Esophagus muscularis mucosa (tissue), 4 donors: ENCODE data around the gene MAST3. TPM values are rescaled to one million over a fixed set of nuclear protein-coding genes. Genes with fewer than 3 reads are reported as not detected.

Source experiments
- DNase-seq: peaks from one replicate; pipeline ENCODE4 v3.0.0-alpha.2; 2017; ENCODE audit errors: extremely low spot score
- H3K27ac ChIP-seq, 4 donors: fragments of 200-600 bp; sonication (generic); replicated peaks in 1 of 4; 1 replicate in 3 of 4; 2 replicates in 1 of 4; pipeline ENCODE4 v1.5.1; 2016 to 2019; ENCODE audit warnings: mild to moderate bottlenecking in 1 of 4
- H3K27me3 ChIP-seq, 4 donors: fragments of 200-600 bp; sonication (generic); one replicate each; pipeline versions ENCODE4 v1.5.1 to v1.6.0; 2016 to 2019
- H3K36me3 ChIP-seq, 4 donors: fragments of 200-600 bp; sonication (generic); one replicate each; pipeline ENCODE4 v1.5.1; 2016 to 2019
- H3K4me1 ChIP-seq, 4 donors: fragments of 200-600 bp; sonication (generic); one replicate each; pipeline ENCODE4 v1.5.1; 2016 to 2019
- H3K4me3 ChIP-seq, 4 donors: fragments of 200-600 bp; sonication (generic); 1 replicate in 2 of 4; 2 replicates in 2 of 4; pipeline ENCODE4 v1.5.1; 2016 to 2019; ENCODE audit warnings: mild to moderate bottlenecking in 4 of 4, moderate library complexity in 1 of 4
- H3K9me3 ChIP-seq, 4 donors: fragments of 200-600 bp; sonication (generic); 1 replicate in 3 of 4; 2 replicates in 1 of 4; pipeline ENCODE4 v1.5.1; 2016 to 2019
- CTCF ChIP-seq, 3 experiments: fragments of 200-600 bp in 2 of 3; fragments of 450-650 bp in 1 of 3; sonication (generic) in 2 of 3; IDR thresholded peaks; one replicate each; pipeline ENCODE4 v1.5.1; 2017 to 2019; ENCODE audit warnings: antibody characterized with exemption in 3 of 3, mild to moderate bottlenecking in 2 of 3, moderate library complexity in 1 of 3
- EP300 ChIP-seq: sonication (generic); formaldehyde crosslinking; IDR thresholded peaks from one replicate; pipeline ENCODE4 v1.6.1; 2017; ENCODE audit warnings: antibody characterized with exemption
- POLR2A ChIP-seq: fragments of 450-650 bp; IDR thresholded peaks from one replicate; pipeline ENCODE4 v1.6.1; 2017; ENCODE audit warnings: antibody characterized with exemption, moderate library complexity, mild to moderate bottlenecking, low read depth
- POLR2AphosphoS5 ChIP-seq, 2 donors: sonication (generic); formaldehyde crosslinking; IDR thresholded peaks; one replicate each; pipeline ENCODE4 v1.6.1; 2017; ENCODE audit warnings: antibody characterized with exemption in 2 of 2
- WGBS: methylation state at CpG from one replicate; pipeline ENCODE4 v1.1.5; 2018; 5-methylcytosine and 5-hydroxymethylcytosine counted together
- intact Hi-C: fragments of 100-400 bp; cut with DNase I; formaldehyde crosslinking; loops from one replicate; pipeline ENCODE4 v1.15.1; 2023
- total RNA-seq, 4 donors: library from RNA; depleted of rRNA; stranded (reverse); fragments of >200 nt; gene quantifications; one replicate each; pipeline versions ENCODE4 v1.1.0 to v1.2.1, GENCODE V29; 2016

MAST3 gene
- total RNA-seq, 4 donors from 2014 or later: 5.0 to 8.5 (median 6.4) TPM

DNA sequence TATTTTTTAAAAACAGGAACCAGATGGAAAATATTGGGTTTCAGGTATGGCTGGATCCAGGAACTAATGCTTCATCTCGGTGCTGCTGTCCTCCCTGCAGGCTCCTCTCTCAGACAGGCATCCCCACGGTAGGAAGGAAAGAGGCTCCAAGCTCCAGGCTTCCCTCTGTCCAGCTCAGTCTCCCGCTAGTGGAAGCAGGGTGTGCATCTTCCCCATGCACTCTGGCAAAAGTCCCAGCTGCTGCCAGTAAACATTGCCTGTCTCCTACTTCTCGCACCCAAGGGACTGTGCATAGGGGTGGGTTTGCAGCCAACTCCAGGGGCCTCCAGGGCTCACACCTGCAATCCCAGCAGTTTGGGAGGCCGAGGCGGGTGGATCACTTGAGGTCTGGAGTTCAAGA is 40.0 kb upstream of the MAST3 start:
- Histone ChIP-seq H3K4me3 (no peak overlapping the region), H3K9me3 (no peaks in the 10 kb centered on the region), H3K4me1 (peaks cover 14 to 34% (median 26%) of the 10 kb centered on the region in 4 donors), H3K36me3 (no peaks in the 10 kb centered on the region), H3K27me3 (peaks cover 0 to 3% (median 0%) of the 10 kb centered on the region in 4 donors), H3K27ac (peak overlapping the region; percentile 81 to 86 (median 83))
- TF ChIP-seq CTCF (IDR thresholded peaks at IDR 0.05): no peak
- TF ChIP-seq POLR2A: no peak
- WGBS: 61% methylated on average over 6 of the region's 6 CpGs
- intact Hi-C loops: no loop called here
- no peak for DNase-seq

DNA sequence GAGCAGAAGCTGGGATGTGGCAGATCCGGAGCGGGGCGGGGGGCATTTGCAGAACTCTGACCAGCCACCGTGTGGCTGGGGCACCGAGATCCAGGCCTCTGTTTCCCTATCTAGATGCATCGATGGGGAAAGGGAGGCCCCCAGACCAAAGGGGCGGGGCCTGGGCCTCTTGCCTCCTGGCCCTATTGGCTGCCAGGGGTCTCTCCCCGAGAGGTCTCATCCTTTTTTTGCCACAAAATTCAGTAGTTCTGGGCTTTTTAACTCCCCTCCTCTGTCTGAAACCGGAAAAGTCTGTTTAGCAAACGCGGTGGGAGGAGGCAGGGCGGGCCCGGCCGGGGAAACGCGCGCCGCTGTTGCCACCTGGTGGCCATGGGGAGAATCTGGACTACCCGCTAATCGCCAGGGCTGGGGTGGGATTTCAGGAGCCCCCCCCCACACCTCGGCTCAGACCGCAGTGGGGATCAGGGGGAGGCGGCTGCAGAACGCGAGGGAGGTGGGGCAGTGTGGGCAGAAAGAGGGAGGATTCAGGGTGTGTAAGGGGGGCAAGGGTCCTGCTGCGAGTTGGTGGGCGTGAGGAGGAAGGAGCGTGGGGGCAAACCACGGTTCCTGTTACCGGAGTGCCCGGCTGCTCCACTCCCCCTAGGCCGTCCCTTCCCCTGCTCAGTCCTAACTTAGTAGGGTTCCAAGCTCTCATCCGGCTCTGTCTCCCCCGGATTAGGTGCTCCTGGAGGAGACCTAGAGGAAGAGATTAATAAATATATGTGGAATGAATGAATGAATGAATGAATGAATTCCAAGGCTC is 39.2 kb upstream of the MAST3 start:
- intact Hi-C loops: loop anchor here (1.0 kb wide), 1 partner anchor 51 kb away; no protein-coding TSS in a partner anchor
- Histone ChIP-seq H3K4me1 (peaks cover 14 to 26% (median 20%) of the 10 kb centered on the region in 4 donors), H3K9me3 (no peaks in the 10 kb centered on the region), H3K27me3 (peaks cover 0 to 6% (median 0%) of the 10 kb centered on the region in 4 donors), H3K27ac (peak overlapping the region; percentile 81 to 86 (median 83)), H3K36me3 (no peaks in the 10 kb centered on the region), H3K4me3 (peak overlapping the region; percentile 26 to 37 (median 31))
- 3% methylated on average over 25 of the region's 34 CpGs for WGBS
- TF ChIP-seq POLR2AphosphoS5 (IDR thresholded peaks at IDR 0.05) (peak; percentile 48 to 83), EP300 (no peak), POLR2A (no peak), CTCF (IDR thresholded peaks at IDR 0.05) (peak; percentile 94 to 97 (median 97))
- peak; percentile 94 for DNase-seq

- Histone ChIP-seq H3K4me1 (peaks cover 14 to 17% (median 17%) of the 10 kb centered on the region in 4 donors), H3K36me3 (no peaks in the 10 kb centered on the region), H3K4me3 (no peak overlapping the region), H3K27ac (no peak overlapping the region), H3K9me3 (no peaks in the 10 kb centered on the region), H3K27me3 (peaks cover 0 to 12% (median 0%) of the 10 kb centered on the region in 4 donors)
- intact Hi-C loops: no loop called here
- 71% methylated on average over 7 of the region's 8 CpGs for WGBS
- TF ChIP-seq POLR2AphosphoS5 (IDR thresholded peaks at IDR 0.05): no peak
- no peak for DNase-seq
Observed at GRCh38 chr19:18059297-18059696, 38.3 kb upstream of the MAST3 start.

DNA sequence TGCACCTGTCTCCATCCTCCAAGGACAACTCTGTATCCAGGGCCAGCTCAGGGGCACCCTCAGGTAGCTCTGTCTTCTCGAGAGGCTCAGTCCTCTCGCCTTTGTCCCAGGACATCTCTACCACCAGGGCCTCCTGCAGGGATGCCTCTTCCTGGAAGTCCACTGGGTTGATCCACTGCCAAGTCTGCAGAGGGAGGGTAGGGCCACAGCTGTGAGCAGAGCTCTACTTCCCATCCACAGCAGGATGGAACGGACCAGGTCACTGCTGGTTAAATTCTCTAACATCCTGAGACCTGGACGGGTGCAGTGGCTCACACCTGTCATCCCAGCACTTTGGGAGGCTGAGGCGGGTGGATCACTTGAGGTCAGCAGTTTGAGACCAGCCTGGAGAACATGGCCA is 37.7 kb upstream of the MAST3 start:
- Histone ChIP-seq H3K27ac (no peak overlapping the region), H3K36me3 (no peaks in the 10 kb centered on the region), H3K4me1 (peaks cover 14 to 17% (median 16%) of the 10 kb centered on the region in 4 donors), H3K9me3 (no peaks in the 10 kb centered on the region), H3K4me3 (no peak overlapping the region), H3K27me3 (peaks cover 0 to 12% (median 0%) of the 10 kb centered on the region in 4 donors)
- intact Hi-C loops: loop anchor here (10.0 kb wide), 1 partner anchor 115 kb away; no protein-coding TSS in a partner anchor
- no peak for DNase-seq
- no peak for TF ChIP-seq EP300
- no peak for TF ChIP-seq POLR2AphosphoS5 (IDR thresholded peaks at IDR 0.05)
- 82% methylated on average over 2 of the region's 5 CpGs for WGBS

DNA sequence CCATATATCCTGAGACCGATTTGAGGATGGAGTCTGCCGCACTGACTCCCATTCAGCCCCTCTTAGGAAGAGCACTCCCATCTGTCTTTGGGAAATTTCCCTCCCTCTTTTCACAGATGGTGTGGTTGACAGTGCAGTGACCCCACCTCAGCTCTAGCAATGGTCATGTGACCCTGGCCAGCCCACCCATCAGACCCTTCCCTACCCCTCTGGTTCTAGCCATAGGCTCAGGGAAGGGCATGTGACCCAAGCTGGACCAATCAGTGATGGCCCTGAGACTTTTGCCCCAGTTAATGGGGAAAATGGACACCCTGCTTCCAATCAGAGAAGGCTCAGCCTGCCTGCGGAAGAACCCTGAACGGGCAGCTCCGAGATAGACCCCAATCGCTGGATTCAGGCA is 37.1 kb upstream of the MAST3 start:
- no peak overlapping the region for H3K4me3 ChIP-seq
- H3K36me3 ChIP-seq: no peaks in the 10 kb centered on the region
- H3K4me1 ChIP-seq: peaks cover 14 to 17% (median 16%) of the 10 kb centered on the region in 4 donors
- H3K9me3 ChIP-seq: no peaks in the 10 kb centered on the region
- no peak overlapping the region for H3K27ac ChIP-seq
- DNase-seq: no peak
- peaks cover 0 to 15% (median 0%) of the 10 kb centered on the region in 4 donors for H3K27me3 ChIP-seq
- intact Hi-C loops: loop anchor here (10.0 kb wide), 1 partner anchor 116 kb away; no protein-coding TSS in a partner anchor
- no peak for TF ChIP-seq POLR2A
- no peak for TF ChIP-seq EP300
- no peak for TF ChIP-seq POLR2AphosphoS5 (IDR thresholded peaks at IDR 0.05)
- TF ChIP-seq CTCF (IDR thresholded peaks at IDR 0.05): no peak
- 80% methylated on average over 6 of the region's 6 CpGs for WGBS
